Measurements from ENCODE around the gene F8. TPM values are rescaled to one million over a fixed set of nuclear protein-coding genes. Genes with fewer than 3 reads are reported as not detected.

F8 gene
- total and polyA plus RNA-seq, 4 donors: 4.8 to 8.0 (median 7.0) TPM

DNA sequence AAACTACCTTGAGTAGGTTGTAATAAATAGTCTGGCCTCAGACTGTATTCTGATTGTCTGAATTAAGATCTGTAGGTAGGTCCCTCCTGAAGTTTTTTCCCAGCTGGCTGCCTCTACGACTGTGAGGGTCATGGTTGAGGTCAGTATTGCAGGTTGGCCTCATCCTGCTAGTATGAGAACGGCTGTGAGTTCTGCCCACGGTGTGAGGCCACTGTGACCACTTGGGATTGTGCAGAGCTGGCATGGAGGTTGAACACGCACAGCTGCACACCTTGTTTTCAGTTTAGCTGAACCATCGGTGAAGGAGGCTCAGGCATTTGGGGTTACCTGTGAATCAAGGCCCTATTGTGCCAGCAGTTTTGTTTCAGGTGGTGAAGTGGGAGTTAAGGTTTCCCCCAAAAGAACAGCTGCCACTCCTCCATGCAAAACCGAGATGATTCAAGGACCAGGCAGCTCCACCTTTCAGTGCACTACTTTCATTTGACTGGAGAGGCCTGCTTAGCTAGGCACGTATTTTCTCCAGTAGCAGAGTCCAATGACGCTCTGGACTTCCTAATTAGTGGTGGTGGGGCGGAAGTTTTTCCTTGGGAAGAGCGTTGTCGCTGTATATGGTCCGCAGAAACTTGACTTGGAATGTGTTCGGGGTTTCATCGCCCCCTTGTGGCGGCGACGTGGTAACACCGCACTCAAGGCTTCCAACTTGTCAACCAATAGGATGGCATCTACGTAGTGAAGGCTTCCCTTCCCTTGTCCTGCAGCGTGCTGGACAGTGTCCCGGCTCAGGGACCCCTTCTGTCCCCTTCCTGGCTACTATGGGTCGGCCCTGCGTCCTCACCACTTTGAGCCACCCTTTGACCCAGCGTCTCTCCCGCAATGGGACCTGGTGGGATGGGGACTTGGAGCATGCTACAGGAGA, 34.6 kb upstream of the F8 start:
- Histone ChIP-seq H3K27me3 (ENCODE audit: control insufficient read depth, insufficient read depth, low read length) (no peaks in the 10 kb centered on the region), H3K4me3 (ENCODE audit: low read depth, low read length) (no peak overlapping the region), H3K27ac (ENCODE audit: low read depth, low read length) (no peak overlapping the region), H3K4me1 (ENCODE audit: control insufficient read depth, insufficient read depth, low read length) (peaks cover 4% of the 10 kb centered on the region), H3K36me3 (ENCODE audit: control insufficient read depth, insufficient read depth, low read length) (no peaks in the 10 kb centered on the region), H3K9me3 (ENCODE audit: control insufficient read depth, insufficient read depth, low read length) (no peaks in the 10 kb centered on the region)
- WGBS (ENCODE audit: insufficient coverage): 22% methylated on average over 19 of the region's 25 CpGs
- peak in 3 of 6 donors; percentile 42 to 79 (median 76) for DNase-seq (ENCODE audit: low read depth in 4 of 6, low spot score in 6 of 6)

DNA sequence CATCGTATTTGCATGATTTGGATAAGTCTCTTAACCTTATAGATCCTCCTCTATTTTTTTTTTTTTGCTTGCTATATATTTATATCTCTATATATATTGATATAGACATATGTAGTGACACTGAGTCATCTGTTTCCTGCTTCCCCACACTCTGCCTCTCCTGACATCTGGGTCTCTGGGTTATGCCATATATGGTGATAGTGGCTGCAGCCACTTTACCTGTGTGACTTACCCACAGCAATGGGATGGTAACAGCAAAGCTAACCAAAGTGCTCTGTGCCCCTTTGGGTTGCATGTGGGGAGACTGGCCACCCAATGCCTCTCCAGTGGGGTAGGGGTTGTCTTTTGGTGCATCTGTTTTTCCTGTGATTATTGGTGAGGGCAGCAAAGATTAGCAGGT, 33.9 kb upstream of the F8 start:
- no CpG with 5 or more reads among the region's 1 CpG for WGBS (ENCODE audit: insufficient coverage)
- no peak overlapping the region for H3K27ac ChIP-seq (ENCODE audit: low read depth, low read length)
- no peaks in the 10 kb centered on the region for H3K27me3 ChIP-seq (ENCODE audit: control insufficient read depth, insufficient read depth, low read length)
- no peak overlapping the region for H3K4me3 ChIP-seq (ENCODE audit: low read depth, low read length)
- H3K9me3 ChIP-seq (ENCODE audit: control insufficient read depth, insufficient read depth, low read length): no peaks in the 10 kb centered on the region
- H3K4me1 ChIP-seq (ENCODE audit: control insufficient read depth, insufficient read depth, low read length): peaks cover 4% of the 10 kb centered on the region
- no peaks in the 10 kb centered on the region for H3K36me3 ChIP-seq (ENCODE audit: control insufficient read depth, insufficient read depth, low read length)
- no peak for DNase-seq (ENCODE audit: low read depth in 4 of 6, low spot score in 6 of 6)

- WGBS (ENCODE audit: insufficient coverage): no CpG with 5 or more reads among the region's 3 CpGs
- Histone ChIP-seq H3K4me3 (ENCODE audit: low read depth, low read length) (no peak overlapping the region), H3K27me3 (ENCODE audit: control insufficient read depth, insufficient read depth, low read length) (no peaks in the 10 kb centered on the region), H3K4me1 (ENCODE audit: control insufficient read depth, insufficient read depth, low read length) (peaks cover 4% of the 10 kb centered on the region), H3K27ac (ENCODE audit: low read depth, low read length) (no peak overlapping the region), H3K9me3 (ENCODE audit: control insufficient read depth, insufficient read depth, low read length) (no peaks in the 10 kb centered on the region), H3K36me3 (ENCODE audit: control insufficient read depth, insufficient read depth, low read length) (no peaks in the 10 kb centered on the region)
- DNase-seq (ENCODE audit: low read depth in 4 of 6, low spot score in 6 of 6): no peak
Observed at GRCh38 chrX:155055494-155055893, 33.0 kb upstream of the F8 start.

- Histone ChIP-seq H3K27me3 (ENCODE audit: control insufficient read depth, insufficient read depth, low read length) (no peaks in the 10 kb centered on the region), H3K27ac (ENCODE audit: low read depth, low read length) (no peak overlapping the region), H3K36me3 (ENCODE audit: control insufficient read depth, insufficient read depth, low read length) (no peaks in the 10 kb centered on the region), H3K4me3 (ENCODE audit: low read depth, low read length) (no peak overlapping the region), H3K4me1 (ENCODE audit: control insufficient read depth, insufficient read depth, low read length) (peaks cover 4% of the 10 kb centered on the region), H3K9me3 (ENCODE audit: control insufficient read depth, insufficient read depth, low read length) (no peaks in the 10 kb centered on the region)
- DNase-seq (ENCODE audit: low read depth in 4 of 6, low spot score in 6 of 6): no peak
- 50% methylated on average over 1 of the region's 4 CpGs for WGBS (ENCODE audit: insufficient coverage)
Observed at GRCh38 chrX:155054255-155054654, 31.7 kb upstream of the F8 start.

DNA sequence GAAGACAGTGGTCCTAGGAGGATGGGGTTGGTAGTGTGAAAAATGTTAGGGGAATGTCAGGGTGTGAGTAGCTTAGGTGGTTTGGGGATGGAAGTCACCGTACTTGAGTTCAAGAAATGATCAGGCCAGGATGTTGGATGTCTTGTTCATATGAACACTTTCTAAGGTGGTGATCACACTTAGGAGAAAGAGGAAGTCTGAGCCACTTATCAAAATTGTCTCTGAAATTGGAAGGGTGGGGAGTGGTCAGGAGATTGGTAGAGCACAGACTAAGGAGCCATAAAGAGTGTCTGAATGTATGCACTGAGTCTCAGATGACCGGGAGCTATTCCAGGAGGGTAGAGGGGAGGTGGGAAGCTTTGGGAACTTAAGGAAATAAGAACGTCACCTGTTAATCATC, 31.1 kb upstream of the F8 start:
- WGBS (ENCODE audit: insufficient coverage): 75% methylated on average over 3 of the region's 3 CpGs
- no peak for DNase-seq (ENCODE audit: low read depth in 4 of 6, low spot score in 6 of 6)
- Histone ChIP-seq H3K4me1 (ENCODE audit: control insufficient read depth, insufficient read depth, low read length) (peaks cover 4% of the 10 kb centered on the region), H3K27ac (ENCODE audit: low read depth, low read length) (no peak overlapping the region), H3K4me3 (ENCODE audit: low read depth, low read length) (no peak overlapping the region), H3K27me3 (ENCODE audit: control insufficient read depth, insufficient read depth, low read length) (no peaks in the 10 kb centered on the region), H3K36me3 (ENCODE audit: control insufficient read depth, insufficient read depth, low read length) (no peaks in the 10 kb centered on the region), H3K9me3 (ENCODE audit: control insufficient read depth, insufficient read depth, low read length) (no peaks in the 10 kb centered on the region)

GRCh38 chrX:155052738-155053498, 30.4 kb upstream of the F8 start:
- Histone ChIP-seq H3K9me3 (ENCODE audit: control insufficient read depth, insufficient read depth, low read length) (no peaks in the 10 kb centered on the region), H3K4me3 (ENCODE audit: low read depth, low read length) (no peak overlapping the region), H3K27ac (ENCODE audit: low read depth, low read length) (no peak overlapping the region), H3K27me3 (ENCODE audit: control insufficient read depth, insufficient read depth, low read length) (no peaks in the 10 kb centered on the region), H3K4me1 (ENCODE audit: control insufficient read depth, insufficient read depth, low read length) (peaks cover 4% of the 10 kb centered on the region), H3K36me3 (ENCODE audit: control insufficient read depth, insufficient read depth, low read length) (no peaks in the 10 kb centered on the region)
- WGBS (ENCODE audit: insufficient coverage): 78% methylated on average over 4 of the region's 5 CpGs
- no peak for DNase-seq (ENCODE audit: low read depth in 4 of 6, low spot score in 6 of 6)

- no peak overlapping the region for H3K4me3 ChIP-seq (ENCODE audit: low read depth, low read length)
- no peaks in the 10 kb centered on the region for H3K4me1 ChIP-seq (ENCODE audit: control insufficient read depth, insufficient read depth, low read length)
- H3K9me3 ChIP-seq (ENCODE audit: control insufficient read depth, insufficient read depth, low read length): no peaks in the 10 kb centered on the region
- WGBS (ENCODE audit: insufficient coverage): 23% methylated on average over 4 of the region's 9 CpGs
- DNase-seq (ENCODE audit: low read depth in 4 of 6, low spot score in 6 of 6): peak in 2 of 6 donors; percentile 34 to 57
- H3K27me3 ChIP-seq (ENCODE audit: control insufficient read depth, insufficient read depth, low read length): no peaks in the 10 kb centered on the region
- H3K36me3 ChIP-seq (ENCODE audit: control insufficient read depth, insufficient read depth, low read length): peaks cover 3% of the 10 kb centered on the region
- H3K27ac ChIP-seq (ENCODE audit: low read depth, low read length): no peak overlapping the region
Observed at GRCh38 chrX:155048977-155049619, 26.6 kb upstream of the F8 start.

DNA sequence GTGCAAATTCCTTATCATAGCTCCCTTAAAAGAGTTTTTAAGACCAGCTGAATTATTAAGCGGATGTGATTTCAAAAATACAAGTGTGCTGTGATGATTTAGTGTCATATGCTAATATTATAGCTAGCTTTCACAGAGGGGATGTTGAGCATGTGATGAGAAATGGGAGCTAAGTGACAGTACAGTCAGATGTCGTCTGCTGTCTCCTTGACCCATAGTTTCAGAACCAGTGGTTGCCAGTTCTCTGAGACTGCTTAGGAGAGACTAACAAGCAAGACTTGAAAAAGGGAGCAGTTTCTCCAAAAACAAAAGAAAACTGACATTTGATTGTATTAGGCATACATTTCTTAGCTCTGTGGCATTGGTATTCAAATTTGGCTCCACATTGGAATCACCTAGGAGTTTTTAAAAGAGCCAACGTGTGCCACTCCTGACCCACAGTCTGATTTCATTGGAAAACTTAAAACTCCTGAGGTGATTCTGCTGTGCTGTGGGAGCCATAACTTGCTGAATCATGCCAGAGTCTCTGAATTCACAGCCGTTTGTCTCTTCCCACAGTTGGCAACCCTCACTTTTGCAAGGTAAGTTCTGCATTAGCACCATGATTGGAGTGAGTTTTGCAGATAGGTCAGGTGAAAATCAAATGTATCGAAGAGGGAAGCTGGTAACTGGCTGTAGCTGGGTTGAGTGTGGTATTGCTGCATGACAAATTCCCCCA, 24.4 kb upstream of the F8 start:
- Histone ChIP-seq H3K27me3 (ENCODE audit: control insufficient read depth, insufficient read depth, low read length) (no peaks in the 10 kb centered on the region), H3K36me3 (ENCODE audit: control insufficient read depth, insufficient read depth, low read length) (peaks cover 3% of the 10 kb centered on the region), H3K9me3 (ENCODE audit: control insufficient read depth, insufficient read depth, low read length) (no peaks in the 10 kb centered on the region), H3K27ac (ENCODE audit: low read depth, low read length) (no peak overlapping the region), H3K4me1 (ENCODE audit: control insufficient read depth, insufficient read depth, low read length) (no peaks in the 10 kb centered on the region), H3K4me3 (ENCODE audit: low read depth, low read length) (no peak overlapping the region)
- 68% methylated on average over 3 of the region's 5 CpGs for WGBS (ENCODE audit: insufficient coverage)
- DNase-seq (ENCODE audit: low read depth in 4 of 6, low spot score in 6 of 6): no peak

- no peak overlapping the region for H3K27ac ChIP-seq (ENCODE audit: low read depth, low read length)
- H3K36me3 ChIP-seq (ENCODE audit: control insufficient read depth, insufficient read depth, low read length): peaks cover 3% of the 10 kb centered on the region
- H3K4me1 ChIP-seq (ENCODE audit: control insufficient read depth, insufficient read depth, low read length): no peaks in the 10 kb centered on the region
- no peak overlapping the region for H3K4me3 ChIP-seq (ENCODE audit: low read depth, low read length)
- H3K27me3 ChIP-seq (ENCODE audit: control insufficient read depth, insufficient read depth, low read length): no peaks in the 10 kb centered on the region
- no peak for DNase-seq (ENCODE audit: low read depth in 4 of 6, low spot score in 6 of 6)
- no peaks in the 10 kb centered on the region for H3K9me3 ChIP-seq (ENCODE audit: control insufficient read depth, insufficient read depth, low read length)
- 86% methylated on average over 3 of the region's 6 CpGs for WGBS (ENCODE audit: insufficient coverage)
Observed at GRCh38 chrX:155046129-155046810, 23.7 kb upstream of the F8 start.
